Activated CD4-positive, alpha-beta T cell treated with anti-CD3 and anti-CD28 coated beads for 36 hours (primary cell): ENCODE measurements around the gene CHAD. TPM values are rescaled to one million over a fixed set of nuclear protein-coding genes. Genes with fewer than 3 reads are reported as not detected.

ENCODE experiments used
- ATAC-seq: fragments of 200-7000 bp; cut with Tn5 transposase; one replicate; pipeline ENCODE4 v1.10.0; 2021; ENCODE audit warnings: mild to moderate bottlenecking, moderate library complexity
- CTCF ChIA-PET: fragments of 350-600 bp; sonication (Branson Sonifier 250); formaldehyde crosslinking; loops from one replicate; lab custom pipeline; 2021; ENCODE audit warnings: antibody characterized with exemption; lab: Charles Lee
- POLR2A ChIA-PET: fragments of 350-600 bp; sonication (Branson Sonifier 250); formaldehyde crosslinking; loops from one replicate; lab custom pipeline; 2021; ENCODE audit warnings: antibody characterized with exemption, inconsistent platforms; lab: Charles Lee
- DNase-seq: peaks from one replicate; pipeline ENCODE4 v3.0.0-alpha.2; 2020
- H3K27ac Mint-ChIP-seq: one replicate; pipeline ENCODE4 v1.8.0; 2021; ENCODE audit warnings: mixed read lengths
- H3K27me3 Mint-ChIP-seq: one replicate; pipeline ENCODE4 v1.8.0; 2021; ENCODE audit warnings: mixed read lengths
- H3K36me3 Mint-ChIP-seq: one replicate; pipeline ENCODE4 v1.8.0; 2021; ENCODE audit warnings: low read depth, mixed read lengths
- H3K4me1 Mint-ChIP-seq: one replicate; pipeline ENCODE4 v1.8.0; 2021; ENCODE audit warnings: mixed read lengths
- H3K4me3 Mint-ChIP-seq: one replicate; pipeline ENCODE4 v1.8.0; 2021; ENCODE audit warnings: mild to moderate bottlenecking, moderate library complexity, mixed read lengths
- H3K9me3 Mint-ChIP-seq: one replicate; pipeline ENCODE4 v1.8.0; 2021; ENCODE audit warnings: low read depth, mixed read lengths
- intact Hi-C, 2 experiments: fragments of 100-400 bp; cut with DNase I in 1 of 2; cut with micrococcal nuclease in 1 of 2; formaldehyde crosslinking; loops; one replicate each; pipeline versions ENCODE4 v1.14.2 to v1.15.1; 2022 to 2024; cut with DNase I, micrococcal nuclease
- total RNA-seq, 2 experiments: library from RNA; stranded (reverse); gene quantifications; one replicate each; pipeline ENCODE4 v1.2.3, GENCODE V29; 2021

The CHAD gene, protein sequence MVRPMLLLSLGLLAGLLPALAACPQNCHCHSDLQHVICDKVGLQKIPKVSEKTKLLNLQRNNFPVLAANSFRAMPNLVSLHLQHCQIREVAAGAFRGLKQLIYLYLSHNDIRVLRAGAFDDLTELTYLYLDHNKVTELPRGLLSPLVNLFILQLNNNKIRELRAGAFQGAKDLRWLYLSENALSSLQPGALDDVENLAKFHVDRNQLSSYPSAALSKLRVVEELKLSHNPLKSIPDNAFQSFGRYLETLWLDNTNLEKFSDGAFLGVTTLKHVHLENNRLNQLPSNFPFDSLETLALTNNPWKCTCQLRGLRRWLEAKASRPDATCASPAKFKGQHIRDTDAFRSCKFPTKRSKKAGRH
- not detected for total RNA-seq

DNA sequence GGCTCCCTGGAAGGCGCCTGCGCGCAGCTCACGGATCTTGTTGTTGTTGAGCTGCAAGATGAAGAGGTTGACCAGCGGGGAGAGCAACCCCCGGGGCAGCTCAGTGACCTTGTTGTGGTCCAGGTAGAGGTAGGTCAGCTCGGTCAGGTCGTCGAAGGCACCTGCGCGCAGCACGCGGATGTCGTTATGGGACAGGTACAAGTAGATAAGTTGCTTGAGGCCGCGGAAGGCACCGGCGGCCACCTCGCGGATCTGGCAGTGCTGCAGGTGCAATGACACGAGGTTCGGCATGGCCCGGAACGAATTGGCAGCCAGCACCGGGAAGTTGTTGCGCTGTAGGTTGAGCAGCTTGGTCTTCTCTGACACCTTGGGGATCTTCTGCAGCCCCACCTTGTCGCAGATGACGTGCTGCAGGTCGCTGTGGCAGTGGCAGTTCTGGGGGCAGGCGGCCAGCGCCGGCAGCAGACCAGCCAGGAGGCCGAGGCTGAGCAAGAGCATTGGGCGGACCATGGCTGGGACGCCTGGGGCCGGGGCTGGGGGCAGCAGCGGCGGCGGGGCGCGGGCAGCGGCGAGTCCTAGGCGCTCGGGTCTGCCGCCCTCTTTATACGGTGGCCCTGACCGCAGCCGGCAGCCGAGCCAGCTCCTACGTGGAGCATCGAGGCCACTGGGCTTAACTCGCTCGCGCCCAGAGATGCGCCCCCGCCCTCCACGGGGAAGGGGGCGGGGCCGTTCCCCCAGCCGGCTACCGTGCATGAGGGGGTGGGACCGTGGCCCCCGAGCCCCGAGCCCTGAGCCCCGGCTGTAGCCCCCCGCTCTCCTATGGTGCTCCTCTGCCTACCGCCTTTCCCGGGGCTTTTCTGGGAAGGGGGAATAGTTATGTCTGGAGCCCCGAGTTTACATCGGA is at the start of gene CHAD:
Gene CHAD, minus strand, starts transcription at position 577 of the 904 bp plus-strand sequence. Its CDS starts 67 bp downstream, at position 510.
- DNase-seq = peak; percentile 30
- H3K4me3 Mint-ChIP-seq = no peak within 1 kb of the TSS
- H3K27ac Mint-ChIP-seq = no peak within 1 kb of the TSS
- ATAC-seq = peak; percentile 49
- no peaks in the 10 kb centered on the region for H3K9me3 Mint-ChIP-seq
- intact Hi-C loops = no loop called here
- no peaks in the 10 kb centered on the region for H3K36me3 Mint-ChIP-seq
- CTCF ChIA-PET = interaction anchor here (0.6 to 1.0 kb wide), 4 partner anchors 11 to 235 kb away, joined by 3 to 6 read pairs (median 4); no protein-coding TSS in a partner anchor
- H3K27me3 Mint-ChIP-seq = peaks cover 12% of the 10 kb centered on the region
- peaks cover 2% of the 10 kb centered on the region for H3K4me1 Mint-ChIP-seq
- POLR2A ChIA-PET = no interaction called here

DNA sequence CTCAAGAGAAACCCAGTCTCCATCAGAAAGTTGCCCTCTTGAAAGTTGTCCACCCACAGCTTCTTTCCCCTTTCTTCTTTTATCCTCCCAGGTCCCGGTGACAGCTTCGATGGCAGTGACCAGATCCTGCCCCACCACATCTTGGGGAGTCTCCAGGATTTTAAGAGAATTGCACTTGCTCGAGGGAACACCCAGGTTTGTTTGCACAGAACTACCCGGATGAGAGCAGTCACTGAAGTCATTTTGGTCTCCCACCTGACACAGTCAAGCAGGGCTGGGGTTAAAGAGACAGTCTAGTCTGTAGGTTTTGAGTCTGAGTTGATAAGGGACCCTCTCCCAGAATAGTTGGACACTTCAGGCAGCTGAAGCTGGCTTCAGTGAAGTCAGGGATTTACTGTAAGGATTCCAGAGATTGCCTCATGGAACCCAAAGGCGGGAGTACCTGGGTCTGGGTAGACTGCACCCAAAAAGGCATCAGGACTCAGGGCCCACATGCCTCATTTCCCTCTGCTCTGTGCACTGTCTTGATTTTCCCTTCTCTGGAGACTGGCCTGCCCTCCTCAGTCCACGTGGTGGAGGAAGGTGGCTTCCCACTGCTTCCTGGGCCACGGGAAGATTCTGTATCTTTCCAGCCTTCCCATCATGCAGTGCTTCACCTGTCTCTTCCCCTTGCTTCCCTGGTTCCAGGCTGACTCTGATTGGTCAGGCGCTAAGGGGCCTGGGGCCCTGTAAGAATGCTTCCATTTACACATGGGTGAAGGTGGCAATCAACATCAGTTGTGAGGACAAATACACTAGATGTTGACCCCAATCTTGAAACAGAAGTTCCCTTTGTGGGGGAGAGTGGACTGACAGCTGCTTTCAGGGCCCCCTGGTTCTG is 49.1 kb upstream of the CHAD start:
- ChIA-PET POLR2A (no interaction called here), CTCF (interaction anchor here (0.6 to 1.7 kb wide), 3 partner anchors 12 to 431 kb away, joined by 3 to 5 read pairs (median 4); no protein-coding TSS in a partner anchor)
- intact Hi-C loops = no loop called here
- ATAC-seq (no peak), DNase-seq (no peak)
- Mint-ChIP-seq H3K36me3 (no peaks in the 10 kb centered on the region), H3K27ac (no peak overlapping the region), H3K4me3 (no peak overlapping the region), H3K4me1 (peaks cover 5% of the 10 kb centered on the region), H3K9me3 (no peaks in the 10 kb centered on the region), H3K27me3 (no peaks in the 10 kb centered on the region)

DNA sequence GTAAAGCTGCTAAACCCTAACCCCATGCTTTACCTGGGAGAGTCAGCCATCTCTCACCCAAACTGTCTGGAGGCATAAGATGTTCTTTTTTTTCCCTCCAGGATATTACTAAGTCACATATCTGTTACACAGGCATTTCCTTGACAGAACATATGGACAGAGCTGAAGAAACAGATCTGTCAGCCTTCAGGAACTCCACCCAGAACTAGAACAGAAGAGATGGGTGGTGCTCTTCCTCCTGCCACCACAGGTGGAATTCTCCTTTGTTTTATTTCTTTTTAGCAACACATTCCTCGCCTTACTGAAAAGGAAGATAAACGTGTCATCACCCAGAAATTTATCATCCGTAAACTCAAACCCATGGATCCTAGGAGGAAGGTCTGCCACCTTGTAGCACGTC is 48.3 kb upstream of the CHAD start:
- Mint-ChIP-seq H3K4me1 (peaks cover 9% of the 10 kb centered on the region), H3K4me3 (no peak overlapping the region), H3K36me3 (no peaks in the 10 kb centered on the region), H3K9me3 (no peaks in the 10 kb centered on the region), H3K27me3 (peaks cover 2% of the 10 kb centered on the region), H3K27ac (no peak overlapping the region)
- ChIA-PET POLR2A (no interaction called here), CTCF (interaction anchor here (0.6 to 1.1 kb wide), 5 partner anchors 13 to 430 kb away, joined by 3 to 4 read pairs (median 3); no protein-coding TSS in a partner anchor)
- intact Hi-C loops = no loop called here
- no peak for ATAC-seq
- no peak for DNase-seq

DNA sequence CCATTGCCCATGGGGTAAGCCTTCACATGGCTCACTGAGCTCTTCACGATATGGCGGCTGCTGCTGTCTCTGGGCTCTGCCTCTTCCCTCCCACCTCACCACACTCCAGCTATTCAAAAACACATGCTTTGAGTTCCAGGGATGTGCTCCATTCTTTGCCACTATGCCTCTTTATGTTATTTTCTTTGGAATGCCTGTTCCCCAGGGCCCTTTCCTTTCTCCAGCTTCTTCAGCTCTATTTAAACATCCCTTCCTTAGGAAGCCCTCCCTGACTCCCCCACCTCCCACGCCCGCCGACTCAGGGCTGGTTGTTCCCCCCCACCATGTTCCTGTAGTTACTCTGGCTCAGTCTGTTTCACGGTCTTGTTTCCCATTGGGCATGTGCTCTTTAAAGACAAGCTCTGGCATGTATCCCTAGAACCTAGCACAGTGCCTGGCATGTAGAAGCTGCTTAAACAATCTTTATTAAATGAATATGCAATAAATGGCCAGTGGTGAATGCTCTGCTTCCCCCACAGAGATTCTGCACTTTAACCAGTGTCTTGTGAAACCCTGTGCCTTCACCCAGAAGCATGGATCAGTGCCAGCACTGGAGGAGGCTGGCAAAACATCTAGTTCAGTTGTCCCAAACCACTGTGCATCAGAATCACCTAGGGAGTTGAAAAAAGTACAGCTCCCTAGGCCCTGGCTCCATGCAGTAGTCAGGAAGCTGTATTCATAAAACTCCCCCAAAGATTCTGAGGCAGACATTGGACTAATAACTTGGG is 46.4 kb upstream of the CHAD start:
- Mint-ChIP-seq H3K4me1 (peaks cover 25% of the 10 kb centered on the region), H3K9me3 (no peaks in the 10 kb centered on the region), H3K36me3 (no peaks in the 10 kb centered on the region), H3K4me3 (no peak overlapping the region), H3K27me3 (peaks cover 2% of the 10 kb centered on the region), H3K27ac (no peak overlapping the region)
- POLR2A ChIA-PET = no interaction called here
- DNase-seq (no peak), ATAC-seq (no peak)
- CTCF ChIA-PET = interaction anchor here (0.6 to 1.0 kb wide), 4 partner anchors 10 to 1240 kb away, joined by 3 to 4 read pairs (median 3); no protein-coding TSS in a partner anchor
- intact Hi-C loops = no loop called here

DNA sequence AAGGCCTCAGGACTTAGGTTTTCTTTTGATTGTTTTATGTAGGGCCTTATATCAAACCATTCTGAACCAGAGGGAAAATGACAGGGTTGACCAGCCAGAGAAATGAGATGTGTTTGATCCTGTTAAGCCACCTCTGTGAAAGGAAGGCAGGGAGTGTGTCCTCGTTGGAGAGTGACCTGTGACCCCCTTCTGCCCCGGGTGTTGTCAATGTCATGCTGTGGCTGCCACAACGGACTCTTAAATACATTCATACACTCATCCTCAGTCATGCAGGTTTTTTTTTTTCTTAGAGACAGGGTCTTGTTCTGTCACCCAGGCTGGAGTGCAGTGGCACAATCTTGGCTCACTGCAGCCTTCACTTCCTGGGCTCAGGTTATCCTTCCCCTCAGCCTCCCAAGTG is 45.7 kb upstream of the CHAD start:
- no peak for ATAC-seq
- ChIA-PET CTCF (interaction anchor here (0.6 to 1.0 kb wide), 2 partner anchors 14 to 442 kb away, joined by 3 read pairs; no protein-coding TSS in a partner anchor), POLR2A (no interaction called here)
- Mint-ChIP-seq H3K9me3 (no peaks in the 10 kb centered on the region), H3K27me3 (peaks cover 2% of the 10 kb centered on the region), H3K4me3 (no peak overlapping the region), H3K27ac (no peak overlapping the region), H3K36me3 (no peaks in the 10 kb centered on the region), H3K4me1 (peaks cover 25% of the 10 kb centered on the region)
- intact Hi-C loops = no loop called here
- no peak for DNase-seq

DNA sequence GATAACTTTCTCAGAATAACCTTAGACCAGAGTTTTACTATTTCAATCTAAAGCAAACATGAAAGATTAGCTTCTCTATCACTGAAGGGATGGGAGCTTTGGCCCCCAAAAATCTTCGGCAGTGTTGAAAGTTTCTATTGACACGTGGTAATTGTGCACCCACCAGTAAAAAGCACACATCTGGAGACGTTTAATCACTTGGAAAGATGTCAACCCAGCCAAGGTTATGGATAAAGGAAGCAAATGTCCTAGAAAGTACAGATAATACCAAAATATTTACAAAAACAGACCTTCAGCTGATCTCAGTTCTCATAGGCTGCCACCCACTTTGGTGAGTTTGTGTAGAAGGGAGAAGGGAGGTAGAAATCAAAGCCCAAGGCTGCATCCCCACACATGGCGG is 44.8 kb upstream of the CHAD start:
- no peaks in the 10 kb centered on the region for H3K36me3 Mint-ChIP-seq
- POLR2A ChIA-PET = no interaction called here
- DNase-seq = no peak
- H3K27ac Mint-ChIP-seq = no peak overlapping the region
- intact Hi-C loops = no loop called here
- H3K4me1 Mint-ChIP-seq = peaks cover 30% of the 10 kb centered on the region
- CTCF ChIA-PET = interaction anchor here (1.0 kb wide), 1 partner anchor 33 kb away, joined by 3 read pairs; no protein-coding TSS in a partner anchor
- no peaks in the 10 kb centered on the region for H3K9me3 Mint-ChIP-seq
- no peak for ATAC-seq
- no peak overlapping the region for H3K4me3 Mint-ChIP-seq
- peaks cover 2% of the 10 kb centered on the region for H3K27me3 Mint-ChIP-seq

DNA sequence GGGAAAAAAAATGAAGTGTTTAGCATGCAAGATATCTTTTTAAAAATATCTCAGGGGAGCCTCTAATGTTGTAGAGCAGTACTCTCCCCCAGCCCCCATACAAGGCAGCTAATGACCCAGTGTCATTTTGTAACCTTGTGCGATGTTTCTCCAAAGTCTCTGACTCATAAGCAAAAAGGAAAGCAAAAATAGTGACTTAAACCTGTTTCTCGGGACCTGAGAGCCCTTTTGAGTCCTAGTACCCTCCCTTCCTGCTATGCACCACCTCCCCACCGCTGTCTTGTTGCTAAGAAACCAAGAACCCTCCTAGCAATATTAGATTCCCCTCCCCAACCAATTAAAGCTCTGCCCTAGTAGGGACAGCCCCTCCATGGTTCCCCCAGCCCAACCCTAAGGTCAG is 42.4 kb upstream of the CHAD start:
- H3K36me3 Mint-ChIP-seq = no peaks in the 10 kb centered on the region
- POLR2A ChIA-PET = interaction anchor here (0.6 kb wide), 1 partner anchor 530 kb away, joined by 3 read pairs; no protein-coding TSS in a partner anchor
- H3K4me3 Mint-ChIP-seq = no peak overlapping the region
- peak; percentile 74 for DNase-seq
- H3K27ac Mint-ChIP-seq = peak overlapping the region; percentile 61
- CTCF ChIA-PET = interaction anchor here (0.6 to 1.6 kb wide), 5 partner anchors 10 to 36 kb away, joined by 3 to 8 read pairs (median 6); partner anchors contain the start of gene RSAD1
- intact Hi-C loops = loop anchor here in 1 of 2 experiments (1.0 kb wide), 5 partner anchors 31 to 355 kb away; partner anchors contain the start of genes CACNA1G, EME1, MRPL27 and RSAD1
- H3K27me3 Mint-ChIP-seq = peaks cover 2% of the 10 kb centered on the region
- H3K4me1 Mint-ChIP-seq = peaks cover 29% of the 10 kb centered on the region
- peak; percentile 94 for ATAC-seq
- H3K9me3 Mint-ChIP-seq = no peaks in the 10 kb centered on the region

DNA sequence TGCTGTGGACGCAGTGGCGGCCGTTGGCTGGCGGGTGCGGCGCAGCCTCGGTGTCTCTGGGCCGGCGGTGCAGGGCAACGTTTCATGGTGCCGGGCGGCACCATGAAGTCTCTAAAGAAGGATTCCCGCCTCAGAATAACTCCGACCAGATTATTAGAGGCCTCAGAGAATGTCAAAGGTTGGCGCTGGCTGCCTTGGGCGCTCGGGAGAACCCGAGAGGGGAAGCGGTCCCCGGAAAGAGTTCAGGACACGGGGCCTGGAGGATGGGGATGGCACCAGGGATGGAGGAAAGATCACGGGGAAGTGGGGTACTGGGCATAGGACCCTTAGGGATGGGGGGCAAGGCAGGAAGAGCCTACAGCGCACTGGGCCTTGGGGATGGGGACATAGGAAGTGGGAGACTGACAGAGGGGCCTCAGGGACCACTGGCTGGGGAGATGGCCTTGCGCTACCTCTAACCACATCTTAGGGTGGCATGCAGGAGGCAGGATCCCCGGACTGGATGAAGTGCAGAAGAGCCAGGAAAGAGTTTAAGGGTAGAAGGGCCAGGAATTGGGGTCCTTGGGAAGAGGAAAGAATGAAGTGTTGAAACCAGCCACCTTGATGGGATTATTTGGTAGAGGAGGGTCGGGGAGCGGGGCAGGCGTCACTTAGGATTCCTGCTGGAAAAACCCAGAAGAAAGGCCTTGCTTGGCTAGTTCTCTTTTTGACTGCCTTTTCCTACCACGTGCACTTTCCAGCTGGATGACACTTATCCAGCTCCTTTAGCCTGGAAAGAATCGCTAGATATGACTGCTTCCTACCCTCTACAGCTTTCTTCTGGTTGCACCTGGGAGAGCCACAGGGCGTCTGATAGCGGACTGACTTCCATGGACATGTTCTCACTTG is 40.1 kb upstream of the CHAD start:
- CTCF ChIA-PET = no interaction called here
- intact Hi-C loops = loop anchor here (1.0 to 2.0 kb wide), 2 partner anchors 30 to 198 kb away; partner anchors contain the start of genes ANKRD40 (in 1 of the 2) and RSAD1 (in 1 of the 2)
- Mint-ChIP-seq H3K36me3 (no peaks in the 10 kb centered on the region), H3K9me3 (no peaks in the 10 kb centered on the region), H3K4me1 (peaks cover 31% of the 10 kb centered on the region), H3K27ac (peak overlapping the region; percentile 43), H3K4me3 (peak overlapping the region; percentile 72), H3K27me3 (peaks cover 4% of the 10 kb centered on the region)
- ATAC-seq (no peak), DNase-seq (no peak)
- POLR2A ChIA-PET = interaction anchor here (0.6 kb wide), 1 partner anchor 14 kb away, joined by 4 read pairs; no protein-coding TSS in a partner anchor

DNA sequence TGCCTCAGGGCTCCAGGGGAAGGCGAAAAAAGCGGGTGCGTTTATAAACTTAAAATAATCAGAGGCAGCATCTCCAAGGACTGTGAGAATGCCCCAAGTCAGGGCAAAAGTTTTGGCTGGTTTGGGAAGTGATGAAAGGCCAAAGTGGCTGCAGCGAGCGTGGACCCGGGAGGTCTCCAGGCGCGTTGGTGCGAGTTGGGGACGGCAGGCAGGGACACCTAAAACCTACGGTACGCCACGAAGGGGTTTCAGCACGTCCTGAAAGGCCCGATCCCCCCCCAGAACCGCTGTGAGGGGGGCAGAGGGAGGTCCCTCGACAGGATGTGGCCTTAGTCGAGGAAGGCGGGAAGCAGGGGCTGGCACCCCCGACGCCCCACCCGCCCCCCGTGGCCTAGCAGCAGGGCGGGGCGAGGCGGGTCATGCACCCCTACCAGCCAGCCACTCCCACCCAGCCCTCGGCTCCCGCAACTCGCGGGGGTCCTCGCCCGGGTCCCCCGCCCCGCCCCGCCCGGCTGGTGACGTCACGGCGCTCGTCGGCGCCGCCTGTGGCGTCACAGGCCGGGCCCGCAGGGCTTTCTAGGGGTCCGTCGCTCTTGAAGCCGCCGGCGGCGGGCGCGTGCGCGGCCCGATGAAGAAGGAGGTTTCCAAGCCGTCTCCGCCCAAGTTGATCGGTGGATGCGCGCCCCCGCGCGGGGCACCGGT is 39.3 kb upstream of the CHAD start, which contains the start of gene MYCBPAP:
Gene MYCBPAP, plus strand, starts transcription at position 569 of the 702 bp plus-strand sequence. CDS start 236 bp downstream, outside the sequence.
- CTCF ChIA-PET = no interaction called here
- Mint-ChIP-seq H3K27ac (peak within 1 kb of the TSS; percentile 77), H3K4me1 (peaks cover 34% of the 10 kb centered on the region)

More for the DNA sequence above, 39.3 kb upstream of the CHAD start, which contains the start of gene MYCBPAP:
- POLR2A ChIA-PET = no interaction called here
- no peaks in the 10 kb centered on the region for H3K9me3 Mint-ChIP-seq
- intact Hi-C loops = loop anchor here (1.0 to 2.0 kb wide), 2 partner anchors 29 to 199 kb away; partner anchors contain the start of genes ANKRD40 (in 1 of the 2) and RSAD1 (in 1 of the 2)
- H3K4me3 Mint-ChIP-seq = peak within 1 kb of the TSS; percentile 72
- DNase-seq = peak; percentile 85
- peak; percentile 38 for ATAC-seq
- H3K36me3 Mint-ChIP-seq = no peaks in the 10 kb centered on the region
- peaks cover 4% of the 10 kb centered on the region for H3K27me3 Mint-ChIP-seq
